Activated naive CD4-positive, alpha-beta T cell treated with anti-CD3 and anti-CD28 coated beads for 36 hours (primary cell): ENCODE measurements around the gene SMPD4. TPM values are rescaled to one million over a fixed set of nuclear protein-coding genes. Genes with fewer than 3 reads are reported as not detected.
"Not testable (repeated sequence)": the region's sequence is repeated elsewhere in the genome, so short reads cannot be mapped to it uniquely, and the experiment has no call there.

Experiments used
- CTCF ChIA-PET: fragments of 350-600 bp; sonication (Branson Sonifier 250); formaldehyde crosslinking; loops from one replicate; lab custom pipeline; 2021; ENCODE audit warnings: antibody characterized with exemption; lab: Charles Lee
- DNase-seq: peaks from one replicate; pipeline ENCODE4 v3.0.0-alpha.2; 2020
- H3K27ac Mint-ChIP-seq: one replicate; pipeline ENCODE4 v1.8.0; 2021; ENCODE audit warnings: mild to moderate bottlenecking, mixed read lengths
- H3K27me3 Mint-ChIP-seq: one replicate; pipeline ENCODE4 v1.8.0; 2021; ENCODE audit warnings: low read depth, mixed read lengths
- H3K36me3 Mint-ChIP-seq: one replicate; pipeline ENCODE4 v1.8.0; 2021; ENCODE audit warnings: low read depth, mixed read lengths
- H3K4me1 Mint-ChIP-seq: one replicate; pipeline ENCODE4 v1.8.0; 2021; ENCODE audit warnings: low read depth, mixed read lengths
- H3K4me3 Mint-ChIP-seq: one replicate; pipeline ENCODE4 v1.8.0; 2021; ENCODE audit warnings: mild to moderate bottlenecking, moderate library complexity, mixed read lengths
- H3K9me3 Mint-ChIP-seq: one replicate; pipeline ENCODE4 v1.8.0; 2021; ENCODE audit warnings: mixed read lengths
- intact Hi-C: fragments of 100-400 bp; cut with micrococcal nuclease; formaldehyde crosslinking; loops from one replicate; pipeline ENCODE4 v1.15.1; 2023
- total RNA-seq, 2 experiments: library from RNA; stranded (reverse); gene quantifications; one replicate each; pipeline ENCODE4 v1.2.3, GENCODE V29; 2021

The SMPD4 gene
- total RNA-seq, 2 experiments from 2014 or later: 70.8 to 71.5 TPM

DNA sequence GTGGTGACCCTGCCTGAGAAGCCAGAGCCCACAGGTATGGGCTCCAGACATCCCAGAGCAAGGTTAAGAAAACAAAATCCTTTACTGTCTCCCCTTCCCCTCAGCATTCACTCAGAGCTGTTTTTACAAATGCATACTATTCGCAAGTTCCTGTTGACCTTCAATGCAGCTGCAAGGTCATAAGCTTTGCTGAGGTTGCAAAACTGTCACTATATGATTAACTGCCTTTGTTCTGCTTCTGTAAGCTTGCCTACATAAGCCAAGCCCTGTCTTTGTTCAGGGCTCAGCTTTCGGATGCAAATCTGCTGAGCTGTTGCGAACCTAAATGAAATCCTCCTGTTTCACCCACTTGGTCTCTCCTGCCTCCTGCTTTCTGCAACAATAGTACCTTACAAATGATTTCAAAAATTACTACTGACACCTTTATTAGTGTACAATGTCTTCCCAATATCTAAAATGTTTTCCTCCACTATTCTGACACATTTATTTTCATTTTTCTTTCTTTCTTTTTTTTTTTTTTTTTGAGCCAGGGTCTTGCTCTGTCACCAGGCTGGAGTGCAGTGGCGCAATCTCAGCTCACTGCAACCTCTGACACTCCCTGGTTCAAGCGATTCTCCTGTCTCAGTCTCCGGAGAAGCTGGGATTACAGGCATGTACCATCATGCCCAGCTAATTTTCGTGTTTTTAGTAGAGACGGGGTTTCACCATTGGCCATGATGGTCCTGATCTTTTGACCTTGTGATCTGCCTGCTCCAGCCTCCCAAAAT, 78.6 kb downstream of the SMPD4 start:
- intact Hi-C loops, H3K4me1 Mint-ChIP-seq, H3K9me3 Mint-ChIP-seq, DNase-seq, CTCF ChIA-PET, H3K4me3 Mint-ChIP-seq, H3K27me3 Mint-ChIP-seq, H3K36me3 Mint-ChIP-seq, H3K27ac Mint-ChIP-seq: not testable (repeated sequence)

Other genes with a start within 250 kb of the SMPD4 start
- not detected for gene RAB6C, start 201.9 kb downstream of the SMPD4 start, total RNA-seq
- gene POTEF, start 52.4 kb downstream of the SMPD4 start, total RNA-seq: not detected
- 1 to 10 TPM; 3.7 to 4.1 TPM for gene CCDC74B, start 36.5 kb downstream of the SMPD4 start, total RNA-seq
- gene MZT2B, start 660 bp upstream of the SMPD4 start, total RNA-seq: 100 to 1,000 TPM; 408 to 431 TPM
- not detected for gene TUBA3E, start 16.8 kb upstream of the SMPD4 start, total RNA-seq
- 100 to 1,000 TPM; 120 to 128 TPM for gene IMP4, start 161.3 kb upstream of the SMPD4 start, total RNA-seq
- 10 to 100 TPM; 24.7 to 25.3 TPM for gene PTPN18, start 174.5 kb upstream of the SMPD4 start, total RNA-seq